T-helper 22 cell (primary cell): ENCODE results near the gene CCDC160.
"Not testable (repeated sequence)": the region's sequence is repeated elsewhere in the genome, so short reads cannot be mapped to it uniquely, and the experiment has no call there.

Experiments
- DNase-seq: peaks from one replicate; pipeline ENCODE4 v3.0.0-alpha.2; 2020; ENCODE audit warnings: low read depth

CCDC160 gene

GRCh38 chrX:134236626-134237614, at the start of gene CCDC160:
Gene CCDC160 (plus strand): TSS chrX:134237182. CDS start chrX:134244801, 7,619 bp downstream.
- DNase-seq = no peak

- DNase-seq = no peak
Measured at GRCh38 chrX:134191281-134191680, 45.7 kb upstream of the CCDC160 start.

DNA sequence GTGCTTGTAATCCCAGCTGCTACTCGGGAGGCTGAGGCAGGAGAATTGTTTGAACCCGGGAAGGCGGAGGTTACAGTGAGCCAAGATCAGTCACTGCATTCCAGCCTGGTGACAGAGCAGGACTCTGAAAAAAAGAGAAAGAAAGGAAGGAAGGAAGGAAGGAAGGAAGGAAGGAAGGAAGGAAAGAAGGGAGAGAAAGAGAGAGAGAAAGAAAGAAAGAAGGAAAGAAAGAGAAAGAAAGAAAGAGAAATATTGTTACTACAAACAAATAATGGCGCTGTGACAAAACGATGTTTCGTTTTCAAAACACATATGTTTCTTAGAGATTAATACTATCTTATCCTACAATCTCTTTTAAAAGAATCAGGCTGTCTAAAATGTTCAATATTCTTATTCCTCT, 42.1 kb upstream of the CCDC160 start:
- DNase-seq = no peak

- DNase-seq = no peak
Measured at GRCh38 chrX:134202561-134202960, 34.4 kb upstream of the CCDC160 start.

DNA sequence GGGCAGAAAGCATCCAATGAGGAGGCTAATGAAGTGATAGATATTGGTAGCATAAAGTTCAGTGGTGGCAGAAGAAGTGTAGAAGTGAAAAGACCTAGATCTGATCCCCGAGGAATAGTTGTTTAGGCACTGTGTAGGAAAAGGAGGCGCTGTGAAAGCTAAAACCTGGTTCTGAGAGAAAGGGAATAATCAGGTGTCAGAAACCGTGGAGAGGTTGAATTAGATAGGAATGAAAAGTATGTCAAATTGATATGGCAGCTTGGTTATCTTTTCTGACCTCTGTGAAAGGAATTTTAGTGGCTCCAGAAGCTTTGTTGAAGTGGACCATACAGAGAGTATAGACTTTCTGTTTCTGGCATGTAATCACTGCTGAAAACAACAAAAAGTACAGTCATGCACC, 30.8 kb upstream of the CCDC160 start:
- DNase-seq = no peak

DNA sequence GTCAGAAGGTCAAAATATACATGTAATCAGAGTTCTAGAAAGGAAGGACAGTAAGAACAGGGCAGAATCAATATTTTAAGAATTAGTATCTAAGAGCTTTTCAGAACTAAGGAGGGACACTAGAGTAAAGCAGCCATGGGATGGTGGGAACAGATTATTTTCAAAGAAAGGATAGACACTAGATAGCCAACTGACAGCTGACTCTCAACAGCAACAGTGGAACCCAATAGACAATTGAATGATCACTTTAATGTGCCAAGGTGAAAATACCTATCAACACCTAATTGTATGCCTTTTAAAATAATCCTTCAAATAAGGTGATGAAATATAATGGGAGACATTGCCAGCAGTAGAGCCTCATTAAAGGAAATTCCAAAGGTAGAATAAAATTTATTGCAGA, 26.5 kb upstream of the CCDC160 start:
- no peak for DNase-seq

DNA sequence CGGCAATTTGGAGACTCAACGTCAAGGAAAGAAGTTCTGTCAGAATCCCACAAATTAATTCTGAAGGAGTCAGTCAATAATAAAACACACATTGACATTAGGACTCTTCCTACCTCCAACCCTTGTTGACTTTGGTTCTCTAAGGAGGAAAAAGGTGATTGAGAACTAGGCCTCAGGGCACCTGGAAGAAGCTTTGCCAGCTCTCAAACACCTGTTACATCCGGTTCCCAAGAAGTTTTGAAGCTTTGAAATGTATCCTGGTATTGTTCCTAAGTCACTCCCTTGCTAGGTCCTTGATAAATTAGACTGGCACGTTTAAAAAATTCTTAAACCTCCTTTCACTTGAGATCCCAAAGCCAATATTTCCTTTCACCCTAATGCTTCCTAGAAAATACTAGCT, 1.7 kb upstream of the CCDC160 start:
- DNase-seq = no peak

DNA sequence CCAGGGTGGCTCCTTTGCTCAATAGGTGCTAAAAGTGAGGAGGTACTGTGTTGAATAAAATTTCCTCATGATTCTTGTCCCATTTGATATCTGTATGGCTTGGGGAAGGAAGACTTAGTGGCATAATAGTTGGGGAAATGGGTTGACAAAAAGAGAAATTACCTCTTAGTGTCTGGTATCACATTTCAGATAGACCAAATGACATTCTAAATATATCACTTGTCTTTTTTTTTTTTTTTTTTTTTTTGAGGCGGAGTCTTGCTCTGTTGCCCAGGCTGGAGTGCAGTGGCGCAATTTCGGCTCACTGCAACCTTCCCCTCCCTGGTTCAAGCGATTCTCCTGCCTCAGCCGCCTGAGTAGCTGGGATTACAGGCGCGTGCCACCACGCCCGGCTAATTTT, 1.2 kb downstream of the CCDC160 start:
- not testable (repeated sequence) for DNase-seq

DNA sequence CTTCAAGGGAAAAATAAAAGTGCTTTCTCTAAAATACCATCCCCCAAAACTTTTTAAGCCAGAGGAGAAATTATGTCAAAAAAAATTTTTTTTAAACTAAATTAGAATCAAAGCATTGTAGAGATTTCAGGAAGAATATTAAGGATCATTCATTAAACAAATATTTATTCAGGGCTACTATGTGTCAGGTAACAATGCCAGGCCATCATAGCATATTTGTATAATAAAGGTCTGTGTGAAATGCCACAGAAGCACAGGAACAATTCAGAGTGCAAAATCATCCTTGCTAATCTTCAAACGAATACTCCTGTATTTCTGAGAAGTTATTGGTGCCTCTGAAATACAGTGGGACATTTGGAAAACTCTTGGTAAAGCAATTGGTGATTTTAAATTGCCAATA, 2.0 kb downstream of the CCDC160 start:
- DNase-seq = no peak

DNA sequence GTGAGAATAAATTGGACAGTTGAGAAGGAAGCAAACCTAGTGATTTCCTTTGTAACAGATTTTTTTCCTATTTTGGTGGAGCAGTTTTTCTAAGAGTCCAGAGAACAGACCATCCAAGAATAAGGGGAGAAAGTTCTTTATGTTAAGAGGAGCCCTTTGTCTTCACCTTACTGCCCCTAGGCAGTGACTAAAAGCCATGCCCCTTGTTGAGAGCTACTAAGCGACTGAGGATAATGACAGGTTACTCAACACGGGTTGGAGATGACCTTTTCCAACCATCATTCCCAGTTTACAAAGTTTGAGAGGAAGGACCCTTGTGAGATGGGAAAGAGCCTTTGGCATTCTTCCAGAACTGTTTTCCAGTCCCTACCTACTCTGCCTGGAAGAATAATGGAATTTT, 3.2 kb downstream of the CCDC160 start:
- no peak for DNase-seq

DNA sequence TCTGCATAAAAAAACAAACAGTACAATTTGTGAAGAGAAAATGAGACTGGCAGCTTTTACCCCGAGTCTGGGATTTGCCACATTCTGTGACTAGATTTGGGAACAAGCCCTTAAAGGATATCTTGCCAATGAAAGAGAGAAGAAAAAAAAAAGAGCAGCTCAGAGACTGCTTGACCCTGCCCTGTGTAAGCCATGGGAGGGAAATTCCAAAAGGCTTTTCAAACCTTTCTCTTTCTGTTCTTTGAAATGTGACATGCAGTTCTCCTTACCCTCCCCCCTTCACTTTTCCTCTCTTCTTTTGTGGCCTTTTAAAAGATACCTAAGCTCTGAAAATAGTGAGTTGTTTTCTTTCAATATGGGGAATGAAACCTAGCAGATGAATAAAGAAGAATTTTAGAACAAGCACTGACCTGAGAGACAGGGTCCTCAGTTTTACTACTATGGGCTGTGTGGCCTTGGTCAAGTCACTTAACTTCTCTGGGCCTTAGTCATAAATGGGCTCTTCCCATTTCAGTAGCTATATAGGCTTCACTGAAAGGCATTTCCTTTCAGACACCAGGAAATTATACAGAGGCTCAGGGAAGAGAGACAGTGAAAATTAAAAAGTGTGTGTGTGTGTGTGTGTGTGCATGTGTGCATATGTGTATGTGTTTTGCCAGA, 5.1 kb downstream of the CCDC160 start:
- no peak for DNase-seq

- no peak for DNase-seq
Measured at GRCh38 chrX:134244043-134244442, 7.1 kb downstream of the CCDC160 start.

- no peak for DNase-seq
Measured at GRCh38 chrX:134246282-134246681, 9.3 kb downstream of the CCDC160 start.

- DNase-seq = no peak
Measured at GRCh38 chrX:134247492-134247891, 10.5 kb downstream of the CCDC160 start.

DNA sequence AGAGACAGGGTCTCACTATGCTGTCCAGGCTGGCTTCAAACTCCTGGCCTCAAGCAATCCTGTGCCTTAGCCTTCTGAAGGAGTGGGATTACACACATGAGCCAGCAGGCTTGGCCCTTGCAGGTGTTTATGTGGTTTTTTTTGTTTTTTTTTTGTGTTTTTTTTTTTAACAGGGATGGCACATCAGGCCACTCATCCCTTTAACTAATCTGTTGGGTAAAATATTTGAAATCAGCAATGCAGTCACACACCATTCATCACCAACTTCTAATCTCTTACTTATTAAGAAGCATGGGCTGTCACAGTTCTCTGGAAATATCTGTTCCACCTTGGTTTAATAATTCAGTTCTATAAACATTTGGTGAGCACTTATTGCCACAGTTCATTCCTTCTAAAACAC, 12.3 kb downstream of the CCDC160 start:
- DNase-seq = no peak

GRCh38 chrX:134251241-134251640, 14.3 kb downstream of the CCDC160 start:
- no peak for DNase-seq

DNA sequence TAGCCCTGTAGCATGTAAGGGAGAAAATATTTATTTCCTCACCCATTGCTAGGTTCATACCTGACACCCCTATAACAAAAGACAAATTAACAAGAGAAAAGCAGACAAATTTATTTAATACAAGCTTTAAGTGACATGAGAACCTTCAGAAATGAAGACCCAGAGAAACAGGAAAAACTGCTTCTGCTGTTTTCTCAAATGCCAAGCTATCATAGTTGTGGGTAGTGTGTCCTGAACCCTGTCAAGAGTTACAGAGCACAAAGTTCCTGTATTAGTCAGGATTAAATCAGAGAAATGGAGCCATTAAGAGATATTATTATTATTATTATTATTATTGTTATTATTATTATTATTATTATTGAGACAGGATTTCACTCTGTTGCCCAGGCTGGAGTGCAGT, 17.5 kb downstream of the CCDC160 start:
- no peak for DNase-seq

DNA sequence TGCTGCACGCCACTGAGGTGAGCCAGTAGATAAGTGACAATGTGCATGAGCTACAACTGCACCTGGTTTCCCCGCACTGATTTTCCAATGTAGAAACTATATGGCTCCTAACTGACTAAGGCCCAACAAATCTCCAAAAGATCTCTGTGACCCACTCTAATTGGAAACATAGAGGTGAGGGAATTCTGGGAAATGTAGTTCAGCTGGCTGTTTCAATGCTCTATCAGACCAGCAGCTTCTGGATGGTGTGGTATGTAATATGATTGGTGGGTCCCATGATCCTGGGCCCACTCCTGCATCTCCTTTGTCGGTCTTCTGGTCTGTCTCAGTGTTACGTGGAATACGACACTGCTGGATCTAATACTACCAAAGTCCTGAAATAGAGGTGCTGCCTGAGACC, 18.6 kb downstream of the CCDC160 start:
- no peak for DNase-seq

DNA sequence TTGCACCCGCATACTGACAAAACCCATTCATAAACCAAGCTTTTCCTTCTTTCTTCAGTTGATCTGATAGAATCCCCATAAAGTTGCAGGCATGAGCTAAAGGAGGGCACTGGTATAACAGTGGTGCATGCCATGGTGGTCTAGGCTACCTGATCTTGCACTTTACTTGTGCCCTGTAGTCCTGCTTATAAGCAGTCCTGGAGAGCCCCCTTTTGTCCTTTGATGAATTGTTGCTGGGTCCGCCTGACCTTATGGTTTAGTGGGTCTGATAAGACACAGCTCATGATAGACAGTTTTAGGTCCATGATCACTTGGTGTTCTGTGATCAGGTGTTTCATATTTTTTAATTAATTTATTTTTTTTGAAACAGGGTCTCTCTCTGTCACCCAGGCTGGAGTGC, 19.7 kb downstream of the CCDC160 start:
- DNase-seq = no peak

GRCh38 chrX:134258202-134258601, 21.2 kb downstream of the CCDC160 start:
- DNase-seq = no peak

GRCh38 chrX:134285934-134286333, 49.0 kb downstream of the CCDC160 start:
- DNase-seq = not testable (repeated sequence)

DNA sequence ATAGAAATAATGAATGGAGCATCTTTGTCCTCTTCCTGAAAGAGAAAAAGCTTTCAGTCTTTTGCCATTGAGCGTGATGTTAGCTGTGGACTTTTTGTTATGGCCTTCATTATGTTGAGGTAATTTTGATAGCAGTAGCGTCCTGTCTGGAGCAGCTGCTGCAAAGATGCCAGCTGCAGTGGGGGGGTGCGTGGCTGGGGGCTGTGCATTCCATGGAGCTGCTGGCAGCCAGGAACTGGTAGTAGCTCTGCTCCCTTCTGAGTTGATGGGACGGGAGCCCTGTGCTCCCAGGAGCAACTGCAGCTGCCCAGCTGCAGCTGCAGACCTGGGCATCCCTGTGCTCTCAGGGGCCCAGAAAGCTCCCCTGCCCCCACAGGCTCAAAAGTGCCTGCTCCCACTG, 50.4 kb downstream of the CCDC160 start:
- DNase-seq = no peak

GRCh38 chrX:134294548-134294947, 57.6 kb downstream of the CCDC160 start:
- DNase-seq = no peak
